HepG2 (cell line): Measurements from ENCODE around the gene CFAP221. TPM values are rescaled to one million over a fixed set of nuclear protein-coding genes. Genes with fewer than 3 reads are reported as not detected.

Experiments used
- DNMT3B ChIP-seq: conservative IDR thresholded peaks from 2 replicates; pipeline ENCODE4 v1.6.1; 2016; ENCODE audit warnings: missing biosample characterization, control low read depth
- NFE2L2 ChIP-seq: fragments of 150-350 bp; IDR thresholded peaks from 2 replicates; pipeline ENCODE4 v1.6.1; 2014; ENCODE audit warnings: low read length
- NR2F6 ChIP-seq, 2 experiments: IDR thresholded peaks; 2 replicates each; pipeline ENCODE4 v1.6.1; 2016; ENCODE audit warnings: antibody characterized with exemption in 1 of 2, mild to moderate bottlenecking in 1 of 2
- SCMH1 ChIP-seq: sonication (generic); formaldehyde crosslinking; IDR thresholded peaks from 2 replicates; pipeline ENCODE4 v1.9.0; 2021; ENCODE audit warnings: missing genetic modification reagents, mild to moderate bottlenecking, borderline replicate concordance
- TEAD2 ChIP-seq: sonication (generic); formaldehyde crosslinking; IDR thresholded peaks from 2 replicates; pipeline ENCODE4 v1.9.0; 2021; ENCODE audit warnings: missing genetic modification reagents
- ZNF350 ChIP-seq: sonication (generic); formaldehyde crosslinking; IDR thresholded peaks from 2 replicates; pipeline ENCODE4 v1.4.0; 2020; ENCODE audit warnings: mild to moderate bottlenecking, low read depth, missing genetic modification reagents, borderline replicate concordance
- ZNF468 ChIP-seq: sonication (generic); formaldehyde crosslinking; IDR thresholded peaks from 2 replicates; pipeline ENCODE4 v1.8.0; 2022; ENCODE audit warnings: mild to moderate bottlenecking, moderate library complexity, missing genetic modification reagents
- ZNF607 ChIP-seq: sonication (generic); formaldehyde crosslinking; IDR thresholded peaks from 2 replicates; pipeline ENCODE4 v1.5.1; 2020; ENCODE audit warnings: missing genetic modification reagents, mild to moderate bottlenecking, borderline replicate concordance
- ZNF737 ChIP-seq: sonication (generic); formaldehyde crosslinking; IDR thresholded peaks from 2 replicates; pipeline ENCODE4 v1.5.0; 2020; ENCODE audit warnings: missing genetic modification reagents, mild to moderate bottlenecking, borderline replicate concordance
- ZNF891 ChIP-seq: sonication (generic); formaldehyde crosslinking; IDR thresholded peaks from 2 replicates; pipeline ENCODE4 v1.5.0; 2020; ENCODE audit warnings: mild to moderate bottlenecking, missing genetic modification reagents
- polyA plus RNA-seq, 8 experiments: library from polyadenylated mRNA; depleted of rRNA in 3 of 8; stranded (reverse) in 7 of 8; unstranded in 1 of 8; fragments of >200 nt; fragmentation: Illumina TruSeq in 4 of 8; extraction: Trizol in 4 of 8; gene quantifications; 2 replicates each; pipeline versions ENCODE4 v1.2.1 to v1.2.3, GENCODE V29; 2011 to 2016; ENCODE audit warnings: low read depth in 4 of 8, missing spikeins in 1 of 8, mixed read lengths in 1 of 8; ENCODE audit not compliant: insufficient read depth in 1 of 8
- total RNA-seq, 5 experiments: library from RNA; depleted of rRNA; stranded (reverse); fragments of >200 nt; fragmentation: Illumina TruSeq; extraction: Trizol; gene quantifications; 2 replicates each; pipeline ENCODE4 v1.2.3, GENCODE V29; 2016; ENCODE audit warnings: low read depth in 1 of 5
- TF ChIP-seq, protein P1 (sequence below), 2 experiments: sonication (generic) in 1 of 2; formaldehyde crosslinking in 1 of 2; IDR thresholded peaks; 2 replicates each; pipeline versions ENCODE4 v1.4.0 to v1.6.1; 2016 to 2020; ENCODE audit warnings: borderline replicate concordance in 1 of 2, low read depth in 1 of 2, mild to moderate bottlenecking in 1 of 2, missing genetic modification reagents in 1 of 2
- TF ChIP-seq, protein P2 (sequence below): sonication (generic); formaldehyde crosslinking; IDR thresholded peaks from 2 replicates; pipeline ENCODE4 v1.9.0; 2021; ENCODE audit warnings: missing genetic modification reagents, mild to moderate bottlenecking, borderline replicate concordance
- TF ChIP-seq, protein P3 (sequence below): sonication (generic); formaldehyde crosslinking; IDR thresholded peaks from 2 replicates; pipeline ENCODE4 v1.8.1; 2023; ENCODE audit warnings: mild to moderate bottlenecking, inconsistent platforms, moderate library complexity, missing genetic modification reagents, borderline replicate concordance
- TF ChIP-seq, protein P4 (sequence below): sonication (generic); formaldehyde crosslinking; IDR thresholded peaks from 2 replicates; pipeline ENCODE4 v1.5.1; 2020; ENCODE audit warnings: mild to moderate bottlenecking, moderate library complexity, missing genetic modification reagents
- TF ChIP-seq, protein P5 (sequence below): IDR thresholded peaks from 2 replicates; pipeline ENCODE4 v1.6.1; 2016
- TF ChIP-seq, protein P6 (sequence below): IDR thresholded peaks from 2 replicates; pipeline ENCODE4 v1.6.1; 2012; ENCODE audit warnings: inconsistent platforms

CFAP221 gene
- total and polyA plus RNA-seq, 2 of the 13 experiments (the other 11 are each of a cell fraction or from before 2014, with no cell fraction given): not detected

DNA sequence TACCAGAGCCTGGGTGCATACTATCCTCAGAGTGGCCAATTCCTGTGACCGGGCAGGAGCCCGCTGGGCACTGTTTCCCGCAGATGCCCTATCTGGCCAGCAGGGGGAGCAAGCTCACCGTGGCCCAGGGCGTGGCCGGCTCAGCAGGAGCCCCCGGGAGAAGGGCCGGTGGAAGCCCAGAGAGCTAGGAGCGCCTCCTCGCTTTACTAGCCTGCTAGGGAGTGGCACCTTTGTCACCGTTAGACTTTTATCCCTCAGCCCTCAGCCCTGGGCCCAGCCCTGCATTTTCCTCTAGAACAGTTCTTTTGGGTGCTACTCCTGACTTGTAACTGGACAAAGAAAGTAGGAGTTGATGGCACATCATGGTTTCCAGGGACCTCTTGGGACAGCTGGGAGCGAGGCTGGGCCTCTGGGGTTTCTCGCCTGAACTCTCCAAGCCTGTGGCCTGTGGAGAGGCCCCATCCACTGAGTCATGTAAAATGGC is 158.7 kb downstream of the CFAP221 start (continued):
- TF ChIP-seq, protein P1, sequence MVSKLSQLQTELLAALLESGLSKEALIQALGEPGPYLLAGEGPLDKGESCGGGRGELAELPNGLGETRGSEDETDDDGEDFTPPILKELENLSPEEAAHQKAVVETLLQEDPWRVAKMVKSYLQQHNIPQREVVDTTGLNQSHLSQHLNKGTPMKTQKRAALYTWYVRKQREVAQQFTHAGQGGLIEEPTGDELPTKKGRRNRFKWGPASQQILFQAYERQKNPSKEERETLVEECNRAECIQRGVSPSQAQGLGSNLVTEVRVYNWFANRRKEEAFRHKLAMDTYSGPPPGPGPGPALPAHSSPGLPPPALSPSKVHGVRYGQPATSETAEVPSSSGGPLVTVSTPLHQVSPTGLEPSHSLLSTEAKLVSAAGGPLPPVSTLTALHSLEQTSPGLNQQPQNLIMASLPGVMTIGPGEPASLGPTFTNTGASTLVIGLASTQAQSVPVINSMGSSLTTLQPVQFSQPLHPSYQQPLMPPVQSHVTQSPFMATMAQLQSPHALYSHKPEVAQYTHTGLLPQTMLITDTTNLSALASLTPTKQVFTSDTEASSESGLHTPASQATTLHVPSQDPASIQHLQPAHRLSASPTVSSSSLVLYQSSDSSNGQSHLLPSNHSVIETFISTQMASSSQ (IDR thresholded peaks at IDR 0.05; ENCODE audit: low read depth): no peak
- TF ChIP-seq, protein P1 (CRISPR knock-in tag; IDR thresholded peaks at IDR 0.05; ENCODE audit: borderline replicate concordance): no peak
- TF ChIP-seq, protein P2, sequence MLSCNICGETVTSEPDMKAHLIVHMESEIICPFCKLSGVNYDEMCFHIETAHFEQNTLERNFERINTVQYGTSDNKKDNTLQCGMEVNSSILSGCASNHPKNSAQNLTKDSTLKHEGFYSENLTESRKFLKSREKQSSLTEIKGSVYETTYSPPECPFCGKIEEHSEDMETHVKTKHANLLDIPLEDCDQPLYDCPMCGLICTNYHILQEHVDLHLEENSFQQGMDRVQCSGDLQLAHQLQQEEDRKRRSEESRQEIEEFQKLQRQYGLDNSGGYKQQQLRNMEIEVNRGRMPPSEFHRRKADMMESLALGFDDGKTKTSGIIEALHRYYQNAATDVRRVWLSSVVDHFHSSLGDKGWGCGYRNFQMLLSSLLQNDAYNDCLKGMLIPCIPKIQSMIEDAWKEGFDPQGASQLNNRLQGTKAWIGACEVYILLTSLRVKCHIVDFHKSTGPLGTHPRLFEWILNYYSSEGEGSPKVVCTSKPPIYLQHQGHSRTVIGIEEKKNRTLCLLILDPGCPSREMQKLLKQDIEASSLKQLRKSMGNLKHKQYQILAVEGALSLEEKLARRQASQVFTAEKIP (CRISPR knock-in tag): no peak
- TF ChIP-seq, protein P3, sequence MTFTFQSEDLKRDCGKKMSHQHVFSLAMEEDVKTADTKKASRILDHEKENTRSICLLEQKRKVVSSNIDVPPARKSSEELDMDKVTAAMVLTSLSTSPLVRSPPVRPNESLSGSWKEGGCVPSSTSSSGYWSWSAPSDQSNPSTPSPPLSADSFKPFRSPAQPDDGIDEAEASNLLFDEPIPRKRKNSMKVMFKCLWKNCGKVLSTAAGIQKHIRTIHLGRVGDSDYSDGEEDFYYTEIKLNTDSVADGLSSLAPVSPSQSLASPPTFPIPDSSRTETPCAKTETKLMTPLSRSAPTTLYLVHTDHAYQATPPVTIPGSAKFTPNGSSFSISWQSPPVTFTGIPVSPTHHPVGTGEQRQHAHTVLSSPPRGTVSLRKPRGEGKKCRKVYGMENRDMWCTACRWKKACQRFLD: peak; percentile 29; the same call in 1 of the 2 replicates
- TF ChIP-seq SCMH1 (no peak), TEAD2 (CRISPR knock-in tag) (no peak), NR2F6 (IDR thresholded peaks at IDR 0.05) (no peak), NR2F6 (CRISPR knock-in tag; IDR thresholded peaks at IDR 0.05) (peak; percentile 47; the same call in 1 of the 2 replicates), ZNF607 (no peak), NFE2L2 (no peak), ZNF350 (peak; percentile 49; the same call in 1 of the 2 replicates), DNMT3B (no peak), ZNF891 (no peak), ZNF737 (CRISPR knock-in tag) (no peak), ZNF468 (CRISPR knock-in tag) (no peak)
- TF ChIP-seq, protein P4, sequence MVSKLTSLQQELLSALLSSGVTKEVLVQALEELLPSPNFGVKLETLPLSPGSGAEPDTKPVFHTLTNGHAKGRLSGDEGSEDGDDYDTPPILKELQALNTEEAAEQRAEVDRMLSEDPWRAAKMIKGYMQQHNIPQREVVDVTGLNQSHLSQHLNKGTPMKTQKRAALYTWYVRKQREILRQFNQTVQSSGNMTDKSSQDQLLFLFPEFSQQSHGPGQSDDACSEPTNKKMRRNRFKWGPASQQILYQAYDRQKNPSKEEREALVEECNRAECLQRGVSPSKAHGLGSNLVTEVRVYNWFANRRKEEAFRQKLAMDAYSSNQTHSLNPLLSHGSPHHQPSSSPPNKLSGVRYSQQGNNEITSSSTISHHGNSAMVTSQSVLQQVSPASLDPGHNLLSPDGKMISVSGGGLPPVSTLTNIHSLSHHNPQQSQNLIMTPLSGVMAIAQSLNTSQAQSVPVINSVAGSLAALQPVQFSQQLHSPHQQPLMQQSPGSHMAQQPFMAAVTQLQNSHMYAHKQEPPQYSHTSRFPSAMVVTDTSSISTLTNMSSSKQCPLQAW (CRISPR knock-in tag): peak; percentile 87
- TF ChIP-seq, protein P5, sequence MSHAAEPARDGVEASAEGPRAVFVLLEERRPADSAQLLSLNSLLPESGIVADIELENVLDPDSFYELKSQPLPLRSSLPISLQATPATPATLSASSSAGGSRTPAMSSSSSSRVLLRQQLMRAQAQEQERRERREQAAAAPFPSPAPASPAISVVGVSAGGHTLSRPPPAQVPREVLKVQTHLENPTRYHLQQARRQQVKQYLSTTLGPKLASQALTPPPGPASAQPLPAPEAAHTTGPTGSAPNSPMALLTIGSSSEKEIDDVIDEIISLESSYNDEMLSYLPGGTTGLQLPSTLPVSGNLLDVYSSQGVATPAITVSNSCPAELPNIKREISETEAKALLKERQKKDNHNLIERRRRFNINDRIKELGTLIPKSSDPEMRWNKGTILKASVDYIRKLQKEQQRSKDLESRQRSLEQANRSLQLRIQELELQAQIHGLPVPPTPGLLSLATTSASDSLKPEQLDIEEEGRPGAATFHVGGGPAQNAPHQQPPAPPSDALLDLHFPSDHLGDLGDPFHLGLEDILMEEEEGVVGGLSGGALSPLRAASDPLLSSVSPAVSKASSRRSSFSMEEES (CRISPR knock-in tag): peak; percentile 60; the same call in 1 of the 2 replicates
- TF ChIP-seq, protein P6, sequence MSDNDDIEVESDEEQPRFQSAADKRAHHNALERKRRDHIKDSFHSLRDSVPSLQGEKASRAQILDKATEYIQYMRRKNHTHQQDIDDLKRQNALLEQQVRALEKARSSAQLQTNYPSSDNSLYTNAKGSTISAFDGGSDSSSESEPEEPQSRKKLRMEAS: peak; percentile 11; the same call in 1 of the 2 replicates
